MCF 10A (cell line): ENCODE data around the gene KCNH6. TPM values are rescaled to one million over a fixed set of nuclear protein-coding genes. Genes with fewer than 3 reads are reported as not detected.

Source experiments
- BruUV-seq: library from RNA; stranded (reverse); fragments of 400-500 nt; replicated peaks from 2 replicates; lab custom pipeline; 2021; lab: Mats Ljungman, UMichigan
- CTCF ChIA-PET: fragments of 300-600 bp; sonication (Branson Sonifier 250); formaldehyde crosslinking; extraction: SDS; loops from one replicate; lab custom pipeline; 2021; ENCODE audit warnings: antibody characterized with exemption, inconsistent platforms; lab: Yijun Ruan, JAX
- POLR2A ChIA-PET: fragments of 300-600, 350-650 bp; sonication (Branson Sonifier 250); formaldehyde crosslinking; extraction: SDS; loops from one replicate; lab custom pipeline; 2020; ENCODE audit warnings: antibody characterized with exemption, inconsistent platforms; lab: Yijun Ruan, JAX
- DNase-seq: peaks from one replicate; pipeline ENCODE4 v3.0.0-alpha.2; 2018; ENCODE audit not compliant: unreplicated experiment
- H3K27ac Mint-ChIP-seq: one replicate; pipeline ENCODE4 v1.8.0; 2022; ENCODE audit warnings: mild to moderate bottlenecking, low read depth, mixed read lengths; ENCODE audit not compliant: unreplicated experiment
- H3K27me3 Mint-ChIP-seq: one replicate; pipeline ENCODE4 v1.8.0; 2022; ENCODE audit warnings: mixed read lengths; ENCODE audit not compliant: insufficient read depth, unreplicated experiment
- H3K36me3 Mint-ChIP-seq: one replicate; pipeline ENCODE4 v1.8.0; 2022; ENCODE audit warnings: mild to moderate bottlenecking, moderate library complexity, mixed read lengths; ENCODE audit not compliant: insufficient read depth, unreplicated experiment
- H3K4me1 Mint-ChIP-seq: one replicate; pipeline ENCODE4 v1.8.0; 2022; ENCODE audit warnings: mixed read lengths; ENCODE audit not compliant: insufficient read depth, unreplicated experiment
- H3K4me3 Mint-ChIP-seq: one replicate; pipeline ENCODE4 v1.8.0; 2022; ENCODE audit warnings: mild to moderate bottlenecking, moderate library complexity, mixed read lengths; ENCODE audit not compliant: unreplicated experiment
- H3K9me3 Mint-ChIP-seq: one replicate; pipeline ENCODE4 v1.8.0; 2022; ENCODE audit warnings: mixed read lengths; ENCODE audit not compliant: unreplicated experiment
- CTCF ChIP-seq: fragments of 200-600 bp; IDR thresholded peaks from one replicate; pipeline ENCODE4 v1.8.0; 2022; ENCODE audit warnings: antibody characterized with exemption, mild to moderate bottlenecking; ENCODE audit not compliant: unreplicated experiment
- intact Hi-C: fragments of 100-400 bp; cut with micrococcal nuclease; formaldehyde crosslinking; loops from 2 replicates; pipeline ENCODE4 v1.14.1; 2022
- total RNA-seq: library from RNA; stranded (reverse); gene quantifications from 2 replicates; pipeline ENCODE4 v1.2.3, GENCODE V29; 2022

Gene KCNH6
- total RNA-seq, 1 experiment from 2014 or later = not detected

GRCh38 chr17:63497708-63498483 lies 25.3 kb upstream of the KCNH6 start:
- no peaks in the 10 kb centered on the region for H3K36me3 Mint-ChIP-seq
- no peaks in the 10 kb centered on the region for H3K9me3 Mint-ChIP-seq
- ChIA-PET POLR2A (interaction anchor here (0.9 kb wide), 1 partner anchor 53 kb away, joined by 6 read pairs; no protein-coding TSS in a partner anchor), CTCF (interaction anchor here (4.6 kb wide), 1 partner anchor 18 kb away, joined by 27 read pairs; no protein-coding TSS in a partner anchor)
- H3K4me1 Mint-ChIP-seq = no peaks in the 10 kb centered on the region
- no peak overlapping the region for H3K27ac Mint-ChIP-seq
- no TSS peak for BruUV-seq
- H3K27me3 Mint-ChIP-seq = peaks cover 29% of the 10 kb centered on the region
- intact Hi-C loops = no loop called here
- DNase-seq = peak; percentile 18
- no peak overlapping the region for H3K4me3 Mint-ChIP-seq
- TF ChIP-seq CTCF = no peak

DNA sequence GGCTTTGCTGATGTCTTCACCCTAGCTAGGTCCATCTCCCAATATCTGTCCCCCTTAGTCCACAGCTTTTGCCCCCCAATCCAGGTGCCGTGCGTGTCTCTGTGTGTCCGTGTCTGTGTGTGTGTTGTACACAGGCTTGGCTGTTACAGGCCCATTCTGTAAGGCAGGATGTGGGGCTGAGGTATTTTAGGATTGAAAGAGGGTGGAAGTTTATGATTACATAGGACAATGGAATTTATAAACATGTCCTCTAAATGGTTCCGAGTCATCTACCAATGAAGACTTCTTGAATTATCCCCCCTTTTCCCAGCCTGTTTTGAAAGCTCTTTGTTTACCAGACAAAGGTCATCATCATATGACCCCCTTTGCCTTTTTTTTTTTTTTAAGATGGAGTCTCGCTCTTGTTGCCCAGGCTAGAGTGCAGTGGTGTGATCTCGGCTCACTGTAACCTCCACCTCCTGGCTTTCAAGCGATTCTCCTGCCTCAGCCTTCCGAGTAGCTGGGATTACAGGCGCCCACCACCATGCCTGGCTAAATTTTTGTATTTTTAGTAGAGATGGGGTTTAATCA lies 24.4 kb upstream of the KCNH6 start:
- ChIA-PET CTCF (interaction anchor here (0.7 kb wide), 1 partner anchor 14 kb away, joined by 3 read pairs; no protein-coding TSS in a partner anchor), POLR2A (interaction anchor here (0.9 kb wide), 1 partner anchor 52 kb away, joined by 6 read pairs; no protein-coding TSS in a partner anchor)
- Mint-ChIP-seq H3K9me3 (no peaks in the 10 kb centered on the region), H3K27me3 (peaks cover 37% of the 10 kb centered on the region), H3K4me1 (no peaks in the 10 kb centered on the region), H3K27ac (no peak overlapping the region), H3K36me3 (no peaks in the 10 kb centered on the region), H3K4me3 (no peak overlapping the region)
- BruUV-seq = no TSS peak
- DNase-seq = no peak
- intact Hi-C loops = no loop called here
- no peak for TF ChIP-seq CTCF

DNA sequence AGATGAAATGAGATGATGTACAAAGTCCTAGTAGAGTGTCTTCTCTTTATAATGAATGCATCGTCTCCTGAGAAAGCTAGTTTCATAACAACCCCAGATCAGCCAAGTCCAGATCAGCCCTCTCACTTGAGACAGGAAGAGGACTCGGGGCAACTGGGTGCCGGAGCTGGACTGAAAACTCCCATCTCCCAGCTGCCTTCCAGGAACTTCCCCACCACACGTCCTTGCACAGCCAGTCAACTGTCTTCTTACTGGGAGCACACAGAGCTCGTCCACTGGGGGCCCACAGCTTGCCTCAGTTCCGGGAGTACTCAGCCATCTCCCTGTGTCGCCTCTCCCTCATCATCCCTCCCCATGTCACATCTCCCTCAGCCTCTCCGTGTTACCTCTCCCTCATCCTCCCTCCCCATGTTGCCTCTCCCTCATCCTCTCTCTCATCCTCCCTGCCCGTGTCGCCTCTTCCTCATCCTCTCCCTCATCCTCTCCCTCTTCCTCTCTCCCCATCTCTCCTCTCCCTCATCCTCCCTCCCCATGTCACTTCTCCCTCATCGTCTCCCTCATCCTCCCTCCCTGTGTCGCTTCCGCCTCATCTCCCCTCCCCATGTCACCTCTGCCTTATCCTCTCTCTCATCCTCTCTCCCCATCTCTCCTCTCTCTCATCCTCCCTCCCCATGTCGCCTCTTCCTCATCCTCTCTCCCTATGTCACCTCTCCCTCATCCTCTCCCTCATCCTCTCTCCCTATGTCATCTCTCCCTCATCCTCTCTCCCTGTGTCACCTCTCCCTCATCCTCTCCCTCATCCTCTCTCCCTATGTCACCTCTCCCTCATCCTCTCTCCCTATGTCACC lies 22.4 kb upstream of the KCNH6 start:
- CTCF ChIA-PET = no interaction called here

More for the DNA sequence above, 22.4 kb upstream of the KCNH6 start:
- intact Hi-C loops = no loop called here
- no peaks in the 10 kb centered on the region for H3K4me1 Mint-ChIP-seq
- H3K27me3 Mint-ChIP-seq = peaks cover 58% of the 10 kb centered on the region
- no peaks in the 10 kb centered on the region for H3K9me3 Mint-ChIP-seq
- no peak overlapping the region for H3K4me3 Mint-ChIP-seq
- no peaks in the 10 kb centered on the region for H3K36me3 Mint-ChIP-seq
- POLR2A ChIA-PET = no interaction called here
- DNase-seq = no peak
- H3K27ac Mint-ChIP-seq = no peak overlapping the region
- no TSS peak for BruUV-seq
- no peak for TF ChIP-seq CTCF
